ENCODE results near the gene KLHL26. TPM values are rescaled to one million over a fixed set of nuclear protein-coding genes. Genes with fewer than 3 reads are reported as not detected.

KLHL26 gene
- total and polyA plus RNA-seq, 2 of the 13 experiments (the other 11 are each of a cell fraction or from before 2014, with no cell fraction given) = 1.5 to 1.7 TPM

DNA sequence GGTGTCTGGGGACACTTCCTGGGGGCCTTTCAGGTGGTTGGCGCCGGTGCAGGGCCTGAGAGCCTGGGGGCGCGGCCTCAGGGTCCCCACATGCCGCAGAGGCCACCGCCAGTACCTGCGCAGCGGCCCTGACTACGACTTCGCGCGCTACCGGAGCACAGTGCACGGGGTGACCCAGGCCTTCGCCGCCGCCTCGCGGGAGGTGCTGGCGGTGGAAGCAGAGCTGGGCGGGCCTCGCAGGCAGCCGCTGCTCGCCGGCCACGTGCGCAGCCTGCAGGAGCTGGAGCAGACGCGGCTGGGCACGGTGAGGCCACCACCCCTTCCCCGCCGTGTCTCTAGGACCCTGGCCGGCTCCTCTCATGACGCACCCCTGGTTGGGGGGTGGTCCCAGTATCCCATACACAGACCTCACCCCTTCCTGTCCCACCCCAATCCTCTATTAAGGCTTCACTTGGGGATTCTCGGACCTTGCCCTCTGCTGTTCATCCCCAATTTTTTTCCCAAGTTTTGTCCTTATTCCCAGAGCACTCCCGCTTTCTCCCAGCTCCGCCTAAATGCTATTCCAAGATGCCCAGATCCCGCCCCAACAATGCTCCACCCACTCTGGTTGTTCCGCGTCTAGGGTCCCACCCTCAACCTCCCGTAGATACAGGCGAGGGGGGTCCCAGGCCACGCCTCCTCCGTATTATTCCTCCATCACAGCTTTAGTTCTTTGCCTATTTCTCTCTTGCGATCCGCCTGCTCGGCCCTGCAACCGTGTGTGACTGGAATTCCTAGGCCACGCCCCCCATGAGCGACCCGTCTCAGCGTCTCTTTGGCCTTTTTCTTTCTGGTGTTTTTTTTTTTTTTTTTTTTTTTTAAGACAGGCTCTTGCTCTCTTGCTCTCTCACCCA lies 47.2 kb upstream of the KLHL26 start (continued):
- TF ChIP-seq, protein P1, sequence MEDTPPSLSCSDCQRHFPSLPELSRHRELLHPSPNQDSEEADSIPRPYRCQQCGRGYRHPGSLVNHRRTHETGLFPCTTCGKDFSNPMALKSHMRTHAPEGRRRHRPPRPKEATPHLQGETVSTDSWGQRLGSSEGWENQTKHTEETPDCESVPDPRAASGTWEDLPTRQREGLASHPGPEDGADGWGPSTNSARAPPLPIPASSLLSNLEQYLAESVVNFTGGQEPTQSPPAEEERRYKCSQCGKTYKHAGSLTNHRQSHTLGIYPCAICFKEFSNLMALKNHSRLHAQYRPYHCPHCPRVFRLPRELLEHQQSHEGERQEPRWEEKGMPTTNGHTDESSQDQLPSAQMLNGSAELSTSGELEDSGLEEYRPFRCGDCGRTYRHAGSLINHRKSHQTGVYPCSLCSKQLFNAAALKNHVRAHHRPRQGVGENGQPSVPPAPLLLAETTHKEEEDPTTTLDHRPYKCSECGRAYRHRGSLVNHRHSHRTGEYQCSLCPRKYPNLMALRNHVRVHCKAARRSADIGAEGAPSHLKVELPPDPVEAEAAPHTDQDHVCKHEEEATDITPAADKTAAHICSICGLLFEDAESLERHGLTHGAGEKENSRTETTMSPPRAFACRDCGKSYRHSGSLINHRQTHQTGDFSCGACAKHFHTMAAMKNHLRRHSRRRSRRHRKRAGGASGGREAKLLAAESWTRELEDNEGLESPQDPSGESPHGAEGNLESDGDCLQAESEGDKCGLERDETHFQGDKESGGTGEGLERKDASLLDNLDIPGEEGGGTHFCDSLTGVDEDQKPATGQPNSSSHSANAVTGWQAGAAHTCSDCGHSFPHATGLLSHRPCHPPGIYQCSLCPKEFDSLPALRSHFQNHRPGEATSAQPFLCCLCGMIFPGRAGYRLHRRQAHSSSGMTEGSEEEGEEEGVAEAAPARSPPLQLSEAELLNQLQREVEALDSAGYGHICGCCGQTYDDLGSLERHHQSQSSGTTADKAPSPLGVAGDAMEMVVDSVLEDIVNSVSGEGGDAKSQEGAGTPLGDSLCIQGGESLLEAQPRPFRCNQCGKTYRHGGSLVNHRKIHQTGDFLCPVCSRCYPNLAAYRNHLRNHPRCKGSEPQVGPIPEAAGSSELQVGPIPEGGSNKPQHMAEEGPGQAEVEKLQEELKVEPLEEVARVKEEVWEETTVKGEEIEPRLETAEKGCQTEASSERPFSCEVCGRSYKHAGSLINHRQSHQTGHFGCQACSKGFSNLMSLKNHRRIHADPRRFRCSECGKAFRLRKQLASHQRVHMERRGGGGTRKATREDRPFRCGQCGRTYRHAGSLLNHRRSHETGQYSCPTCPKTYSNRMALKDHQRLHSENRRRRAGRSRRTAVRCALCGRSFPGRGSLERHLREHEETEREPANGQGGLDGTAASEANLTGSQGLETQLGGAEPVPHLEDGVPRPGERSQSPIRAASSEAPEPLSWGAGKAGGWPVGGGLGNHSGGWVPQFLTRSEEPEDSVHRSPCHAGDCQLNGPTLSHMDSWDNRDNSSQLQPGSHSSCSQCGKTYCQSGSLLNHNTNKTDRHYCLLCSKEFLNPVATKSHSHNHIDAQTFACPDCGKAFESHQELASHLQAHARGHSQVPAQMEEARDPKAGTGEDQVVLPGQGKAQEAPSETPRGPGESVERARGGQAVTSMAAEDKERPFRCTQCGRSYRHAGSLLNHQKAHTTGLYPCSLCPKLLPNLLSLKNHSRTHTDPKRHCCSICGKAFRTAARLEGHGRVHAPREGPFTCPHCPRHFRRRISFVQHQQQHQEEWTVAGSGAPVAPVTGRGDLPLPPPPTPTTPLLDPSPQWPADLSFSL (CRISPR knock-in tag; IDR thresholded peaks at IDR 0.05) = peak; percentile 56; the same call in 1 of the 2 replicates
- TF ChIP-seq SRSF4 (IDR thresholded peaks at IDR 0.05; ENCODE audit: low read depth, low read length, poor library complexity, severe bottlenecking) = no peak
- no peak for TF ChIP-seq PLRG1 (conservative IDR thresholded peaks at IDR 0.05)
- peak; percentile 92; the same call in 1 of the 2 replicates for TF ChIP-seq ZNF558 (CRISPR knock-in tag; IDR thresholded peaks at IDR 0.05; ENCODE audit: borderline replicate concordance)
- TF ChIP-seq PHF21A (CRISPR knock-in tag; IDR thresholded peaks at IDR 0.05) = no peak
- peak; percentile 97 for TF ChIP-seq MEIS2 (CRISPR knock-in tag; IDR thresholded peaks at IDR 0.05)
- TF ChIP-seq, protein P2, sequence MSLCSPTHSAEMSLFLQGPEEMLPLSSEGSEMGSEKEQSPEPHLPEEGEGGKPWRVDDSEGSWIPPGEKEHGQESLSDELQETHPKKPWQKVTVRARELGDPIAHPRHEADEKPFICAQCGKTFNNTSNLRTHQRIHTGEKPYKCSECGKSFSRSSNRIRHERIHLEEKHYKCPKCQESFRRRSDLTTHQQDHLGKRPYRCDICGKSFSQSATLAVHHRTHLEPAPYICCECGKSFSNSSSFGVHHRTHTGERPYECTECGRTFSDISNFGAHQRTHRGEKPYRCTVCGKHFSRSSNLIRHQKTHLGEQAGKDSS (CRISPR knock-in tag; IDR thresholded peaks at IDR 0.05; ENCODE audit: borderline replicate concordance, low read depth) = peak; percentile 64; the same call in 1 of the 2 replicates
- peak; percentile 81 for TF ChIP-seq MED1 (CRISPR knock-in tag; IDR thresholded peaks at IDR 0.05)
- peak; percentile 83; the same call in 1 of the 2 replicates for TF ChIP-seq ZNF547 (CRISPR knock-in tag; IDR thresholded peaks at IDR 0.05)
- peak; percentile 88 for TF ChIP-seq ARNTL (CRISPR knock-in tag; IDR thresholded peaks at IDR 0.05)
- TF ChIP-seq, protein P3, sequence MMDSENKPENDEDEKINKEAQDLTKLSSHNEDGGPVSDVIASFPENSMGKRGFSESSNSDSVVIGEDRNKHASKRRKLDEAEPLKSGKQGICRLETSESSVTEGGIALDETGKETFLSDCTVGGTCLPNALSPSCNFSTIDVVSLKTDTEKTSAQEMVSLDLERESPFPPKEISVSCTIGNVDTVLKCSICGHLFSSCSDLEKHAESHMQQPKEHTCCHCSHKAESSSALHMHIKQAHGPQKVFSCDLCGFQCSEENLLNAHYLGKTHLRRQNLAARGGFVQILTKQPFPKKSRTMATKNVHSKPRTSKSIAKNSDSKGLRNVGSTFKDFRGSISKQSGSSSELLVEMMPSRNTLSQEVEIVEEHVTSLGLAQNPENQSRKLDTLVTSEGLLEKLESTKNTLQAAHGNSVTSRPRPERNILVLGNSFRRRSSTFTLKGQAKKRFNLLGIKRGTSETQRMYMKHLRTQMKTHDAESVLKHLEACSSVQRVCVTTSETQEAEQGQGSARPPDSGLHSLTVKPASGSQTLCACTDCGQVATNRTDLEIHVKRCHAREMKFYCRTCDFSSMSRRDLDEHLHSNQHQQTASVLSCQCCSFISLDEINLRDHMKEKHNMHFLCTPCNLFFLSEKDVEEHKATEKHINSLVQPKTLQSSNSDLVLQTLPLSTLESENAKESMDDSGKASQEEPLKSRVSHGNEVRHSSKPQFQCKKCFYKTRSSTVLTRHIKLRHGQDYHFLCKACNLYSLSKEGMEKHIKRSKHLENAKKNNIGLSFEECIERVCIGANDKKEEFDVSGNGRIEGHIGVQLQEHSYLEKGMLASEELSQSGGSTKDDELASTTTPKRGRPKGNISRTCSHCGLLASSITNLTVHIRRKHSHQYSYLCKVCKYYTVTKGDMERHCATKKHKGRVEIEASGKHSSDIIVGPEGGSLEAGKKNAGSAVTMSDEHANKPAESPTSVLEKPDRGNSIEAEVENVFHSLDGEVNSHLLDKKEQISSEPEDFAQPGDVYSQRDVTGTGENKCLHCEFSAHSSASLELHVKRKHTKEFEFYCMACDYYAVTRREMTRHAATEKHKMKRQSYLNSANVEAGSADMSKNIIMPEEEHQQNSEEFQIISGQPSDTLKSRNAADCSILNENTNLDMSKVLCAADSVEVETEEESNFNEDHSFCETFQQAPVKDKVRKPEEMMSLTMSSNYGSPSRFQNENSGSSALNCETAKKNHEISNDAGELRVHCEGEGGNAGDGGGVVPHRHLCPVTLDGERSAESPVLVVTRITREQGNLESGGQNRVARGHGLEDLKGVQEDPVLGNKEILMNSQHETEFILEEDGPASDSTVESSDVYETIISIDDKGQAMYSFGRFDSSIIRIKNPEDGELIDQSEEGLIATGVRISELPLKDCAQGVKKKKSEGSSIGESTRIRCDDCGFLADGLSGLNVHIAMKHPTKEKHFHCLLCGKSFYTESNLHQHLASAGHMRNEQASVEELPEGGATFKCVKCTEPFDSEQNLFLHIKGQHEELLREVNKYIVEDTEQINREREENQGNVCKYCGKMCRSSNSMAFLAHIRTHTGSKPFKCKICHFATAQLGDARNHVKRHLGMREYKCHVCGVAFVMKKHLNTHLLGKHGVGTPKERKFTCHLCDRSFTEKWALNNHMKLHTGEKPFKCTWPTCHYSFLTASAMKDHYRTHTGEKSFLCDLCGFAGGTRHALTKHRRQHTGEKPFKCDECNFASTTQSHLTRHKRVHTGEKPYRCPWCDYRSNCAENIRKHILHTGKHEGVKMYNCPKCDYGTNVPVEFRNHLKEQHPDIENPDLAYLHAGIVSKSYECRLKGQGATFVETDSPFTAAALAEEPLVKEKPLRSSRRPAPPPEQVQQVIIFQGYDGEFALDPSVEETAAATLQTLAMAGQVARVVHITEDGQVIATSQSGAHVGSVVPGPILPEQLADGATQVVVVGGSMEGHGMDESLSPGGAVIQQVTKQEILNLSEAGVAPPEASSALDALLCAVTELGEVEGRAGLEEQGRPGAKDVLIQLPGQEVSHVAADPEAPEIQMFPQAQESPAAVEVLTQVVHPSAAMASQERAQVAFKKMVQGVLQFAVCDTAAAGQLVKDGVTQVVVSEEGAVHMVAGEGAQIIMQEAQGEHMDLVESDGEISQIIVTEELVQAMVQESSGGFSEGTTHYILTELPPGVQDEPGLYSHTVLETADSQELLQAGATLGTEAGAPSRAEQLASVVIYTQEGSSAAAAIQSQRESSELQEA (CRISPR knock-in tag; IDR thresholded peaks at IDR 0.05; ENCODE audit: not compliant biosample characterization) = peak; percentile 65
- peak; percentile 98 for TF ChIP-seq TEAD2 (CRISPR knock-in tag; IDR thresholded peaks at IDR 0.05)
